ENCODE results near the gene LITAFD.
"Not testable (repeated sequence)": the region's sequence is repeated elsewhere in the genome, so short reads cannot be mapped to it uniquely, and the experiment has no call there.

DNA sequence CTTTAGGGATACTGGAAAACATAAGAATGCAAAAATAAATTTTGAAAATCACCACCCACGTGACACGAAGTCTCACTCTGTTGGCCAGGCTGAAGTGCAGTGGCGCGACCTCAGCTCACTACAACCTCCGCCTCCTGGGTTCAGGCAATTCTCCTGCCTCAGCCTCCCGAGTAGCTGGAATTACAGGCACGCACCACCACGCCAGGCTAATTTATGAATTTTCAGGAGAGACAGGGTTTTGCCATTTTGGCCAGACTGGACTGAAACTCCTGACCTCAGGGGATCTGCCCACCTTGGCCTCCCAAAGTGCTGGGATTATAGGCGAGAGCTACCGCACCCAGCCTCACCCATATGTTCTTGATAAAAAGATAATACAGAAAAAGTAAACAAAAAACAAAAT is 35.2 kb downstream of the LITAFD start:
- TF ChIP-seq, protein P1, sequence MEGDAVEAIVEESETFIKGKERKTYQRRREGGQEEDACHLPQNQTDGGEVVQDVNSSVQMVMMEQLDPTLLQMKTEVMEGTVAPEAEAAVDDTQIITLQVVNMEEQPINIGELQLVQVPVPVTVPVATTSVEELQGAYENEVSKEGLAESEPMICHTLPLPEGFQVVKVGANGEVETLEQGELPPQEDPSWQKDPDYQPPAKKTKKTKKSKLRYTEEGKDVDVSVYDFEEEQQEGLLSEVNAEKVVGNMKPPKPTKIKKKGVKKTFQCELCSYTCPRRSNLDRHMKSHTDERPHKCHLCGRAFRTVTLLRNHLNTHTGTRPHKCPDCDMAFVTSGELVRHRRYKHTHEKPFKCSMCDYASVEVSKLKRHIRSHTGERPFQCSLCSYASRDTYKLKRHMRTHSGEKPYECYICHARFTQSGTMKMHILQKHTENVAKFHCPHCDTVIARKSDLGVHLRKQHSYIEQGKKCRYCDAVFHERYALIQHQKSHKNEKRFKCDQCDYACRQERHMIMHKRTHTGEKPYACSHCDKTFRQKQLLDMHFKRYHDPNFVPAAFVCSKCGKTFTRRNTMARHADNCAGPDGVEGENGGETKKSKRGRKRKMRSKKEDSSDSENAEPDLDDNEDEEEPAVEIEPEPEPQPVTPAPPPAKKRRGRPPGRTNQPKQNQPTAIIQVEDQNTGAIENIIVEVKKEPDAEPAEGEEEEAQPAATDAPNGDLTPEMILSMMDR (IDR thresholded peaks at IDR 0.05) = not testable (repeated sequence)
- TF ChIP-seq POLR2A, EP300 (IDR thresholded peaks at IDR 0.05): not testable (repeated sequence)

Data from tibial nerve (tissue), 4 donors.